GM12878 (cell line): ENCODE results near the gene HEXIM2. TPM values are rescaled to one million over a fixed set of nuclear protein-coding genes. Genes with fewer than 3 reads are reported as not detected.
A peak's percentile ranks its signal among the peaks of the same experiment; 100 is the strongest.

ENCODE experiments used
- EP300 ChIP-seq, 2 experiments: fragments of 150-350 bp in 1 of 2; IDR thresholded peaks; 2 replicates each; pipeline ENCODE4 v1.6.1; 2011 to 2012; ENCODE audit warnings: low read depth in 2 of 2, low read length in 2 of 2, borderline replicate concordance in 1 of 2, improper control_type of control experiment in 1 of 2, inconsistent platforms in 1 of 2; ENCODE audit not compliant: control insufficient read depth in 1 of 2
- FOXK2 ChIP-seq: fragments of 450-650 bp; IDR thresholded peaks from 2 replicates; pipeline ENCODE4 v1.6.1; 2017; ENCODE audit warnings: mild to moderate bottlenecking, moderate library complexity
- HDAC2 ChIP-seq: fragments of 200-600 bp; sonication (generic); IDR thresholded peaks from 2 replicates; pipeline ENCODE4 v1.6.1; 2017
- KLF5 ChIP-seq: fragments of 450-650 bp; IDR thresholded peaks from 2 replicates; pipeline ENCODE4 v1.6.1; 2014; ENCODE audit warnings: mild to moderate bottlenecking; ENCODE audit not compliant: partially characterized antibody
- MEF2A ChIP-seq: IDR thresholded peaks from 2 replicates; pipeline ENCODE4 v1.6.1; 2011; ENCODE audit warnings: low read depth, mild to moderate bottlenecking, low read length, moderate library complexity; ENCODE audit not compliant: insufficient read depth
- MEF2B ChIP-seq: fragments of 450-650 bp; IDR thresholded peaks from 2 replicates; pipeline ENCODE4 v1.6.1; 2018; ENCODE audit warnings: mild to moderate bottlenecking, moderate library complexity; ENCODE audit not compliant: partially characterized antibody, poor library complexity, severe bottlenecking
- MYB ChIP-seq: fragments of 150-350 bp; IDR thresholded peaks from 2 replicates; pipeline ENCODE4 v1.6.1; 2014; ENCODE audit warnings: mild to moderate bottlenecking, low read depth, low read length, borderline replicate concordance
- NBN ChIP-seq: fragments of 450-650 bp; IDR thresholded peaks from 2 replicates; pipeline ENCODE4 v1.6.1; 2016
- NFIC ChIP-seq: IDR thresholded peaks from 2 replicates; pipeline ENCODE4 v1.6.1; 2012; ENCODE audit warnings: low read depth, mild to moderate bottlenecking, inconsistent platforms, low read length, moderate library complexity
- NR2F1 ChIP-seq: fragments of 450-650 bp; conservative IDR thresholded peaks from 2 replicates; pipeline ENCODE4 v1.6.1; 2017; ENCODE audit warnings: mild to moderate bottlenecking
- POLR2AphosphoS2 ChIP-seq: IDR thresholded peaks from 2 replicates; pipeline ENCODE4 v1.6.1; 2011; ENCODE audit warnings: low read depth, mild to moderate bottlenecking, low read length, improper control_type of control experiment, moderate library complexity
- POLR2AphosphoS5 ChIP-seq: IDR thresholded peaks from 2 replicates; pipeline ENCODE4 v1.6.1; 2011; ENCODE audit warnings: mild to moderate bottlenecking, low read length, inconsistent platforms
- RAD21 ChIP-seq: IDR thresholded peaks from 2 replicates; pipeline ENCODE4 v1.6.1; 2011; ENCODE audit warnings: mild to moderate bottlenecking, low read depth, low read length, moderate library complexity; ENCODE audit not compliant: insufficient read depth
- RB1 ChIP-seq: fragments of 450-650 bp; formaldehyde crosslinking; IDR thresholded peaks from 2 replicates; pipeline ENCODE4 v1.6.1; 2017; ENCODE audit warnings: mild to moderate bottlenecking, borderline replicate concordance
- RFX5 ChIP-seq: IDR thresholded peaks from 2 replicates; pipeline ENCODE4 v1.6.1; 2011; ENCODE audit warnings: low read depth, low read length, improper control_type of control experiment
- SMAD1 ChIP-seq: fragments of 450-650 bp; IDR thresholded peaks from 2 replicates; pipeline ENCODE4 v1.6.1; 2018; ENCODE audit warnings: mild to moderate bottlenecking, low read depth; ENCODE audit not compliant: partially characterized antibody
- SMAD5 ChIP-seq: IDR thresholded peaks from 2 replicates; pipeline ENCODE4 v1.6.1; 2016; ENCODE audit warnings: antibody characterized with exemption, low read depth
- SP1 ChIP-seq: IDR thresholded peaks from one replicate; pipeline ENCODE4 v1.6.1; 2011; ENCODE audit warnings: low read depth, low read length
- ZNF274 ChIP-seq: IDR thresholded peaks from one replicate; pipeline ENCODE4 v1.8.0; 2011; ENCODE audit not compliant: insufficient read length, insufficient read depth
- polyA plus RNA-seq, 11 experiments: library from polyadenylated mRNA; depleted of rRNA in 4 of 11; unstranded in 6 of 11; stranded (reverse) in 5 of 11; fragments of >200 nt; fragmentation: Nextera tagmentation in 4 of 11; fragmentation: Illumina TruSeq in 1 of 11; extraction: Ambion mirVana in 4 of 11; extraction: Trizol in 1 of 11; gene quantifications; 1 replicate in 1 of 11; 2 replicates in 10 of 11; pipeline versions ENCODE4 v1.2.1 to v1.2.3, GENCODE V29; 2011 to 2016; ENCODE audit warnings: inconsistent platforms in 2 of 11, missing spikeins in 2 of 11, low read depth in 1 of 11
- total RNA-seq, 4 experiments: library from RNA; depleted of rRNA in 3 of 4; stranded (reverse); fragments of >200 nt in 3 of 4; fragmentation: Illumina TruSeq in 1 of 4; extraction: Trizol in 1 of 4; gene quantifications; 2 replicates each; pipeline versions ENCODE4 v1.2.1 to v1.2.3, GENCODE V29; 2013 to 2021
- TF ChIP-seq, protein P1 (sequence below): IDR thresholded peaks from 2 replicates; pipeline ENCODE4 v1.6.1; 2011; ENCODE audit warnings: low read depth, mild to moderate bottlenecking, low read length, moderate library complexity, borderline replicate concordance; ENCODE audit errors: extremely low read depth
- TF ChIP-seq, protein P2 (sequence below): fragments of 450-650 bp; formaldehyde crosslinking; IDR thresholded peaks from 2 replicates; pipeline ENCODE4 v1.5.0; 2022; ENCODE audit warnings: mild to moderate bottlenecking, missing genetic modification characterization
- TF ChIP-seq, protein P3 (sequence below): fragments of 450-650 bp; IDR thresholded peaks from 2 replicates; pipeline ENCODE4 v1.6.1; 2014; ENCODE audit warnings: mild to moderate bottlenecking
- TF ChIP-seq, protein P4 (sequence below): fragments of 450-650 bp; IDR thresholded peaks from 2 replicates; pipeline ENCODE4 v1.6.1; 2018; ENCODE audit warnings: borderline replicate concordance, mild to moderate bottlenecking; ENCODE audit not compliant: partially characterized antibody

The HEXIM2 gene
- total and polyA plus RNA-seq, 10 of the 15 experiments (the other 5 are each of a cell fraction or from before 2014, with no cell fraction given) = 0.10 to 10.3 (median 6.4) TPM

DNA sequence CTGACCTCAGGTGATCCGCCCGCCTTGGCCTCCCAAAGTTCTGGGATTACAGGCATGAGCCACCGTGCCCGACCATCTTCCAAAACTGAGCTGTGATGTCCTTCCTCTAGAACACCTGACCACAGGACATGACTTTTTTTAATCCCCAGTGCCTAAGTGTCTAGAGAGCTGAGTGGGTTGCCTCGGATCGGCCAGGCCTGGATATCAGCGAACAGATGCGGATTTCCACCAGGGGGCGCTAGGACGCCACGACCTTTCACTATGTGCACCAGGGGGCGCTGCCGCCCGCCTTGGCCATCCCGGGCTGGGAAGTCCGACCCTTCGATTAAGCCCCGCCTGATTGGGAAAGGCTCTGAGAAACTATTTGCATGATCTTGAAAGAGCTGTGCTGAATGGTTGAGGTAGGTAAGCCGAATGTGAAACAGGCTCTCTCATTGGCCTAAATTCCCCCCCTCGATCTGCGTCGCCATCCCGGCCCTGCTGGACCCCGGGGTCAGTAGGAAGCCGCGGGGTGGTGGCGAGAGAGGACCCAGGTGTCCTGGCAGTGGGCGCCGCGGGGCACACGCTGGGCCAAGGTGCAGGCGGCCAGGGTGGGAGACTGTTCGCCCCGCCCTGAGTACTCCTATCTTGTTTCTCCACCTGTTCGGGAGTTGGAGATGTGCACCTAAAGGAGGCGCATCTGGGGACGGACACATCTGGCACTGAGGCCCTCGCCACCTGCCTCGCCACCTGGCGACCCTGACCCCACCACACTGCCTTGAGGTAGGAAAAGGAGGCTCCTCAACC is 26.3 kb upstream of the HEXIM2 start, which contains the start of gene ACBD4 (continued):
- TF ChIP-seq RAD21 (peak; percentile 94), SP1 (peak; percentile 95), POLR2AphosphoS5 (peak; percentile 51; the same call in 1 of the 2 replicates), RB1 (peak; percentile 53; the same call in 1 of the 2 replicates), NBN (peak; percentile 84), ZNF274 (no peak), SMAD5 (0 out of 2 replicates have a peak, but pooled peaks have one; percentile 31), KLF5 (peak; percentile 56), EP300 (IDR thresholded peaks at IDR 0.05; ENCODE audit: borderline replicate concordance in 1 of 2, control insufficient read depth in 1 of 2, low read depth in 2 of 2, low read length in 2 of 2) (no peak), SMAD1 (no peak), POLR2AphosphoS2 (0 out of 2 replicates have a peak, but pooled peaks have one; percentile 51), MEF2A (peak; percentile 73), NFIC (no peak), HDAC2 (no peak), RFX5 (peak; percentile 83), MYB (no peak), FOXK2 (no peak), MEF2B (no peak), NR2F1 (peak; percentile 94)
- TF ChIP-seq, protein P1, sequence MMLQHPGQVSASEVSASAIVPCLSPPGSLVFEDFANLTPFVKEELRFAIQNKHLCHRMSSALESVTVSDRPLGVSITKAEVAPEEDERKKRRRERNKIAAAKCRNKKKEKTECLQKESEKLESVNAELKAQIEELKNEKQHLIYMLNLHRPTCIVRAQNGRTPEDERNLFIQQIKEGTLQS = peak; percentile 81; the same call in 1 of the 2 replicates
- TF ChIP-seq, protein P2, sequence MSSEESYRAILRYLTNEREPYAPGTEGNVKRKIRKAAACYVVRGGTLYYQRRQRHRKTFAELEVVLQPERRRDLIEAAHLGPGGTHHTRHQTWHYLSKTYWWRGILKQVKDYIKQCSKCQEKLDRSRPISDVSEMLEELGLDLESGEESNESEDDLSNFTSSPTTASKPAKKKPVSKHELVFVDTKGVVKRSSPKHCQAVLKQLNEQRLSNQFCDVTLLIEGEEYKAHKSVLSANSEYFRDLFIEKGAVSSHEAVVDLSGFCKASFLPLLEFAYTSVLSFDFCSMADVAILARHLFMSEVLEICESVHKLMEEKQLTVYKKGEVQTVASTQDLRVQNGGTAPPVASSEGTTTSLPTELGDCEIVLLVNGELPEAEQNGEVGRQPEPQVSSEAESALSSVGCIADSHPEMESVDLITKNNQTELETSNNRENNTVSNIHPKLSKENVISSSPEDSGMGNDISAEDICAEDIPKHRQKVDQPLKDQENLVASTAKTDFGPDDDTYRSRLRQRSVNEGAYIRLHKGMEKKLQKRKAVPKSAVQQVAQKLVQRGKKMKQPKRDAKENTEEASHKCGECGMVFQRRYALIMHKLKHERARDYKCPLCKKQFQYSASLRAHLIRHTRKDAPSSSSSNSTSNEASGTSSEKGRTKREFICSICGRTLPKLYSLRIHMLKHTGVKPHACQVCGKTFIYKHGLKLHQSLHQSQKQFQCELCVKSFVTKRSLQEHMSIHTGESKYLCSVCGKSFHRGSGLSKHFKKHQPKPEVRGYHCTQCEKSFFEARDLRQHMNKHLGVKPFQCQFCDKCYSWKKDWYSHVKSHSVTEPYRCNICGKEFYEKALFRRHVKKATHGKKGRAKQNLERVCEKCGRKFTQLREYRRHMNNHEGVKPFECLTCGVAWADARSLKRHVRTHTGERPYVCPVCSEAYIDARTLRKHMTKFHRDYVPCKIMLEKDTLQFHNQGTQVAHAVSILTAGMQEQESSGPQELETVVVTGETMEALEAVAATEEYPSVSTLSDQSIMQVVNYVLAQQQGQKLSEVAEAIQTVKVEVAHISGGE = no peak
- TF ChIP-seq, protein P3, sequence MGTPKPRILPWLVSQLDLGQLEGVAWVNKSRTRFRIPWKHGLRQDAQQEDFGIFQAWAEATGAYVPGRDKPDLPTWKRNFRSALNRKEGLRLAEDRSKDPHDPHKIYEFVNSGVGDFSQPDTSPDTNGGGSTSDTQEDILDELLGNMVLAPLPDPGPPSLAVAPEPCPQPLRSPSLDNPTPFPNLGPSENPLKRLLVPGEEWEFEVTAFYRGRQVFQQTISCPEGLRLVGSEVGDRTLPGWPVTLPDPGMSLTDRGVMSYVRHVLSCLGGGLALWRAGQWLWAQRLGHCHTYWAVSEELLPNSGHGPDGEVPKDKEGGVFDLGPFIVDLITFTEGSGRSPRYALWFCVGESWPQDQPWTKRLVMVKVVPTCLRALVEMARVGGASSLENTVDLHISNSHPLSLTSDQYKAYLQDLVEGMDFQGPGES = peak; percentile 53; the same call in 1 of the 2 replicates
- TF ChIP-seq, protein P4, sequence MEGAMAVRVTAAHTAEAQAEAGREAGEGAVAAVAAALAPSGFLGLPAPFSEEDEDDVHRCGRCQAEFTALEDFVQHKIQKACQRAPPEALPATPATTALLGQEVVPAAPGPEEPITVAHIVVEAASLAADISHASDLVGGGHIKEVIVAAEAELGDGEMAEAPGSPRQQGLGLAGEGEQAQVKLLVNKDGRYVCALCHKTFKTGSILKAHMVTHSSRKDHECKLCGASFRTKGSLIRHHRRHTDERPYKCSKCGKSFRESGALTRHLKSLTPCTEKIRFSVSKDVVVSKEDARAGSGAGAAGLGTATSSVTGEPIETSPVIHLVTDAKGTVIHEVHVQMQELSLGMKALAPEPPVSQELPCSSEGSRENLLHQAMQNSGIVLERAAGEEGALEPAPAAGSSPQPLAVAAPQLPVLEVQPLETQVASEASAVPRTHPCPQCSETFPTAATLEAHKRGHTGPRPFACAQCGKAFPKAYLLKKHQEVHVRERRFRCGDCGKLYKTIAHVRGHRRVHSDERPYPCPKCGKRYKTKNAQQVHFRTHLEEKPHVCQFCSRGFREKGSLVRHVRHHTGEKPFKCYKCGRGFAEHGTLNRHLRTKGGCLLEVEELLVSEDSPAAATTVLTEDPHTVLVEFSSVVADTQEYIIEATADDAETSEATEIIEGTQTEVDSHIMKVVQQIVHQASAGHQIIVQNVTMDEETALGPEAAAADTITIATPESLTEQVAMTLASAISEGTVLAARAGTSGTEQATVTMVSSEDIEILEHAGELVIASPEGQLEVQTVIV = no peak
